ENCODE data around the gene PRR12. TPM values are rescaled to one million over a fixed set of nuclear protein-coding genes. Genes with fewer than 3 reads are reported as not detected.

Gene PRR12
- total and polyA plus RNA-seq, 9 of the 15 experiments (the other 6 are each of a cell fraction or from before 2014, with no cell fraction given) = 0.01 to 21.1 (median 0.98) TPM

DNA sequence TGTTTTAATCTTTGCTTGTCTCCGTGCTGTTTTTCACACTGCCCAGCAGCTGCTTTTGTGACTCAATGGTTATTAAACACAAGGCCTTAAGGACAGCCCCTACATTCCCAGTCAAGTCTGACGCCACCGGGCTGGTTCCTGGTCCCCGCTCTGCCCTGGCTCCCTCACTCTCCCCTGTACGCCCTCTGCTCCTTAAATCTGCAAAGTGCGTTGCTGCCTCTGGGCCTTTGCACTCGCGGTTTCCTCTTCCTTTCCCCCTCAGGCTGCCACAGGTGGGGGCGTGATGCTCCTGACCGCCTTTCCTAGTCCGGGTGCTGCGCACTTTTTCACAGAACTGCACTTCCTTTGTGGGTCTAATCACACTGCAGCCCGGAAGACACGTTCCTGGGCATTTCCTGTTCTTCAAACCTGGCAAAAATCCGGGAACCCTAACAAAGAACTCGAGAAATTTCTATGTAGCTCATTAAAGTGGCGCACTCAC is 36.2 kb upstream of the PRR12 start:
- H3K27me3 ChIP-seq (ENCODE audit: control insufficient read depth in 2 of 2, insufficient read depth in 2 of 2, low read length in 2 of 2) = no peaks in the 10 kb centered on the region
- H3K27ac ChIP-seq (ENCODE audit: extremely low read depth, low read depth, low read length) = no peak overlapping the region
- H2AFZ ChIP-seq (ENCODE audit: low read depth, low read length) = no peak overlapping the region
- peaks cover 0 to 25% of the 10 kb centered on the region in 2 experiments; a peak in 3 of 5 replicates for H3K4me1 ChIP-seq (replicated peaks in 1 of 2; ENCODE audit: control insufficient read depth in 2 of 2, insufficient read depth in 2 of 2, low read length in 2 of 2)
- no peak for ATAC-seq
- CTCF ChIA-PET (ENCODE audit: low intra/inter-chr PET ratio) = no interaction called here
- H3K9me1 ChIP-seq (ENCODE audit: control insufficient read depth, insufficient read depth, low read length) = no peaks in the 10 kb centered on the region
- no peaks in the 10 kb centered on the region for H3K9me3 ChIP-seq (replicated peaks; ENCODE audit: control insufficient read depth, insufficient read depth, low read depth, low read length)
- WGBS (ENCODE audit: insufficient coverage, low coverage, missing lambda C conversion rate) = 89% methylated on average over 12 of the region's 17 CpGs
- BruUV-seq (replicated peaks) = no TSS peak
- FAIRE-seq = no peak
- intact Hi-C loops (cut with micrococcal nuclease) (no loop called here), in situ Hi-C loops (cut with MboI) (no loop called here)
- H3K9ac ChIP-seq (ENCODE audit: insufficient read depth in 1 of 2, low read depth in 2 of 2, low read length in 2 of 2) = peak overlapping the region in 1 of 2 experiments; percentile 82; a peak in 2 of 4 replicates
- H3K4me2 ChIP-seq (ENCODE audit: insufficient read depth, low read length) = no peak overlapping the region
- peaks cover 52% of the 10 kb centered on the region for H3K36me3 ChIP-seq (ENCODE audit: control insufficient read depth, insufficient read depth, low read length)
- no peaks in the 10 kb centered on the region; the same call in 1 of the 2 replicates for H4K20me1 ChIP-seq (replicated peaks; ENCODE audit: control insufficient read depth, insufficient read depth, low read length)
- H3K79me2 ChIP-seq (ENCODE audit: control insufficient read depth, insufficient read depth, low read length) = no peaks in the 10 kb centered on the region
- TF ChIP-seq ZNF24 (IDR thresholded peaks at IDR 0.05) (no peak), HIVEP1 (CRISPR knock-in tag; IDR thresholded peaks at IDR 0.05) (no peak), GTF2E2 (tag; IDR thresholded peaks at IDR 0.05) (no peak), FOXJ3 (CRISPR knock-in tag; IDR thresholded peaks at IDR 0.05) (no peak), ZNF184 (CRISPR knock-in tag; IDR thresholded peaks at IDR 0.05) (no peak), ZNF175 (CRISPR knock-in tag; IDR thresholded peaks at IDR 0.05; ENCODE audit: low read depth) (no peak), TGIF2 (CRISPR knock-in tag; IDR thresholded peaks at IDR 0.05) (no peak), NFRKB (IDR thresholded peaks at IDR 0.05; ENCODE audit: low read depth) (no peak), NCOA1 (IDR thresholded peaks at IDR 0.05; ENCODE audit: low read depth) (no peak), ZNF165 (CRISPR knock-in tag; IDR thresholded peaks at IDR 0.05; ENCODE audit: borderline replicate concordance) (no peak), NCOA6 (IDR thresholded peaks at IDR 0.05) (no peak), POLR2AphosphoS2 (IDR thresholded peaks at IDR 0.05; ENCODE audit: low read length) (no peak)
- TF ChIP-seq, protein P1, sequence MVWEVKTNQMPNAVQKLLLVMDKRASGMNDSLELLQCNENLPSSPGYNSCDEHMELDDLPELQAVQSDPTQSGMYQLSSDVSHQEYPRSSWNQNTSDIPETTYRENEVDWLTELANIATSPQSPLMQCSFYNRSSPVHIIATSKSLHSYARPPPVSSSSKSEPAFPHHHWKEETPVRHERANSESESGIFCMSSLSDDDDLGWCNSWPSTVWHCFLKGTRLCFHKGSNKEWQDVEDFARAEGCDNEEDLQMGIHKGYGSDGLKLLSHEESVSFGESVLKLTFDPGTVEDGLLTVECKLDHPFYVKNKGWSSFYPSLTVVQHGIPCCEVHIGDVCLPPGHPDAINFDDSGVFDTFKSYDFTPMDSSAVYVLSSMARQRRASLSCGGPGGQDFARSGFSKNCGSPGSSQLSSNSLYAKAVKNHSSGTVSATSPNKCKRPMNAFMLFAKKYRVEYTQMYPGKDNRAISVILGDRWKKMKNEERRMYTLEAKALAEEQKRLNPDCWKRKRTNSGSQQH (CRISPR knock-in tag; IDR thresholded peaks at IDR 0.05) = no peak
- TF ChIP-seq, protein P2, sequence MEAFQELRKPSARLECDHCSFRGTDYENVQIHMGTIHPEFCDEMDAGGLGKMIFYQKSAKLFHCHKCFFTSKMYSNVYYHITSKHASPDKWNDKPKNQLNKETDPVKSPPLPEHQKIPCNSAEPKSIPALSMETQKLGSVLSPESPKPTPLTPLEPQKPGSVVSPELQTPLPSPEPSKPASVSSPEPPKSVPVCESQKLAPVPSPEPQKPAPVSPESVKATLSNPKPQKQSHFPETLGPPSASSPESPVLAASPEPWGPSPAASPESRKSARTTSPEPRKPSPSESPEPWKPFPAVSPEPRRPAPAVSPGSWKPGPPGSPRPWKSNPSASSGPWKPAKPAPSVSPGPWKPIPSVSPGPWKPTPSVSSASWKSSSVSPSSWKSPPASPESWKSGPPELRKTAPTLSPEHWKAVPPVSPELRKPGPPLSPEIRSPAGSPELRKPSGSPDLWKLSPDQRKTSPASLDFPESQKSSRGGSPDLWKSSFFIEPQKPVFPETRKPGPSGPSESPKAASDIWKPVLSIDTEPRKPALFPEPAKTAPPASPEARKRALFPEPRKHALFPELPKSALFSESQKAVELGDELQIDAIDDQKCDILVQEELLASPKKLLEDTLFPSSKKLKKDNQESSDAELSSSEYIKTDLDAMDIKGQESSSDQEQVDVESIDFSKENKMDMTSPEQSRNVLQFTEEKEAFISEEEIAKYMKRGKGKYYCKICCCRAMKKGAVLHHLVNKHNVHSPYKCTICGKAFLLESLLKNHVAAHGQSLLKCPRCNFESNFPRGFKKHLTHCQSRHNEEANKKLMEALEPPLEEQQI (IDR thresholded peaks at IDR 0.05) = no peak
- TF ChIP-seq, protein P3, sequence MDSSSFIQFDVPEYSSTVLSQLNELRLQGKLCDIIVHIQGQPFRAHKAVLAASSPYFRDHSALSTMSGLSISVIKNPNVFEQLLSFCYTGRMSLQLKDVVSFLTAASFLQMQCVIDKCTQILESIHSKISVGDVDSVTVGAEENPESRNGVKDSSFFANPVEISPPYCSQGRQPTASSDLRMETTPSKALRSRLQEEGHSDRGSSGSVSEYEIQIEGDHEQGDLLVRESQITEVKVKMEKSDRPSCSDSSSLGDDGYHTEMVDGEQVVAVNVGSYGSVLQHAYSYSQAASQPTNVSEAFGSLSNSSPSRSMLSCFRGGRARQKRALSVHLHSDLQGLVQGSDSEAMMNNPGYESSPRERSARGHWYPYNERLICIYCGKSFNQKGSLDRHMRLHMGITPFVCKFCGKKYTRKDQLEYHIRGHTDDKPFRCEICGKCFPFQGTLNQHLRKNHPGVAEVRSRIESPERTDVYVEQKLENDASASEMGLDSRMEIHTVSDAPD (CRISPR knock-in tag; IDR thresholded peaks at IDR 0.05) = no peak
- POLR2A ChIA-PET = interaction anchor here (0.6 kb wide), 2 partner anchors 27 to 102 kb away, joined by 3 read pairs; partner anchors contain the start of genes ALDH16A1 and RCN3
- no peak for DNase-seq (ENCODE audit: extremely low read depth in 1 of 4, low spot score in 3 of 4)
- H3K4me3 ChIP-seq = no peak overlapping the region

All from K562 (cell line).